ENCODE measurements around the gene PDE5A.

GRCh38 chr4:119518230-119518892 lies 110.2 kb downstream of the PDE5A start:
- TF ChIP-seq EZH2 (IDR thresholded peaks at IDR 0.05; ENCODE audit: borderline replicate concordance) (no peak), CTCF (IDR thresholded peaks at IDR 0.05; ENCODE audit: poor library complexity) (no peak)
